IgD-negative memory B cell (primary cell): Measurements from ENCODE around the gene FTCD. TPM values are rescaled to one million over a fixed set of nuclear protein-coding genes. Genes with fewer than 3 reads are reported as not detected.
"Not testable (repeated sequence)": the region's sequence is repeated elsewhere in the genome, so short reads cannot be mapped to it uniquely, and the experiment has no call there.

Source experiments
- H3K27ac Mint-ChIP-seq, 3 donors: one replicate each; pipeline ENCODE4 v1.8.0; 2020 to 2022; ENCODE audit warnings: mild to moderate bottlenecking in 3 of 3, mixed read lengths in 3 of 3, moderate library complexity in 1 of 3
- H3K27me3 Mint-ChIP-seq: one replicate; pipeline ENCODE4 v1.8.0; 2021; ENCODE audit warnings: mixed read lengths
- H3K36me3 Mint-ChIP-seq: one replicate; pipeline ENCODE4 v1.8.0; 2020; ENCODE audit warnings: mild to moderate bottlenecking, mixed read lengths
- H3K4me1 Mint-ChIP-seq, 3 donors: one replicate each; pipeline ENCODE4 v1.8.0; 2020 to 2022; ENCODE audit warnings: mixed read lengths in 3 of 3, mild to moderate bottlenecking in 1 of 3
- H3K4me3 Mint-ChIP-seq, 4 donors: one replicate each; pipeline ENCODE4 v1.8.0; 2020 to 2022; ENCODE audit warnings: mild to moderate bottlenecking in 4 of 4, mixed read lengths in 4 of 4, moderate library complexity in 3 of 4
- H3K9me3 Mint-ChIP-seq, 3 donors: one replicate each; pipeline ENCODE4 v1.8.0; 2020 to 2021; ENCODE audit warnings: mixed read lengths in 3 of 3, mild to moderate bottlenecking in 1 of 3
- polyA plus RNA-seq: library from polyadenylated mRNA; unstranded; fragments of 300-500 nt; fragmentation: Illumina TruSeq; gene quantifications from one replicate; pipeline ENCODE4 v1.2.3, GENCODE V29; 2021

The FTCD gene
- polyA plus RNA-seq, 1 donor from 2014 or later = not detected

- Mint-ChIP-seq H3K27me3 (peaks cover 3% of the 10 kb centered on the region), H3K4me3 (no peak overlapping the region), H3K36me3 (peaks cover 2% of the 10 kb centered on the region), H3K4me1 (peaks cover 0 to 1% (median 0%) of the 10 kb centered on the region in 3 donors), H3K27ac (no peak overlapping the region), H3K9me3 (no peaks in the 10 kb centered on the region)
Measured at GRCh38 chr21:46154155-46154954, 1.0 kb downstream of the FTCD start.

- H3K4me1 Mint-ChIP-seq = peaks cover 0 to 1% (median 0%) of the 10 kb centered on the region in 3 donors
- H3K36me3 Mint-ChIP-seq = peaks cover 2% of the 10 kb centered on the region
- no peaks in the 10 kb centered on the region for H3K9me3 Mint-ChIP-seq
- H3K27ac Mint-ChIP-seq = no peak overlapping the region
- H3K27me3 Mint-ChIP-seq = peaks cover 3% of the 10 kb centered on the region
- no peak overlapping the region for H3K4me3 Mint-ChIP-seq
Measured at GRCh38 chr21:46153247-46154154, 1.9 kb downstream of the FTCD start.

GRCh38 chr21:46152927-46153246 is 2.5 kb downstream of the FTCD start:
- Mint-ChIP-seq H3K4me1 (peaks cover 0 to 1% (median 0%) of the 10 kb centered on the region in 3 donors), H3K4me3 (no peak overlapping the region), H3K36me3 (peaks cover 2% of the 10 kb centered on the region), H3K27me3 (peaks cover 3% of the 10 kb centered on the region), H3K9me3 (no peaks in the 10 kb centered on the region), H3K27ac (no peak overlapping the region)

GRCh38 chr21:46151989-46152926 is 3.1 kb downstream of the FTCD start:
- H3K27me3 Mint-ChIP-seq = peaks cover 3% of the 10 kb centered on the region
- H3K9me3 Mint-ChIP-seq = no peaks in the 10 kb centered on the region
- no peak overlapping the region for H3K27ac Mint-ChIP-seq
- no peaks in the 10 kb centered on the region for H3K36me3 Mint-ChIP-seq
- H3K4me1 Mint-ChIP-seq = peaks cover 0 to 1% (median 0%) of the 10 kb centered on the region in 3 donors
- peak overlapping the region in 1 of 4 donors; percentile 76 for H3K4me3 Mint-ChIP-seq

- Mint-ChIP-seq H3K9me3 (no peaks in the 10 kb centered on the region), H3K4me1 (peaks cover 0 to 1% (median 0%) of the 10 kb centered on the region in 3 donors), H3K27me3 (peaks cover 3% of the 10 kb centered on the region), H3K4me3 (no peak overlapping the region), H3K36me3 (no peaks in the 10 kb centered on the region), H3K27ac (no peak overlapping the region)
Measured at GRCh38 chr21:46151261-46151988, 4.0 kb downstream of the FTCD start.

GRCh38 chr21:46150491-46151121 is 4.8 kb downstream of the FTCD start:
- Mint-ChIP-seq H3K9me3 (no peaks in the 10 kb centered on the region), H3K36me3 (no peaks in the 10 kb centered on the region), H3K27ac (no peak overlapping the region), H3K4me3 (no peak overlapping the region), H3K27me3 (peaks cover 3% of the 10 kb centered on the region), H3K4me1 (no peaks in the 10 kb centered on the region)

- no peak overlapping the region for H3K4me3 Mint-ChIP-seq
- no peaks in the 10 kb centered on the region for H3K4me1 Mint-ChIP-seq
- peaks cover 3% of the 10 kb centered on the region for H3K27me3 Mint-ChIP-seq
- no peaks in the 10 kb centered on the region for H3K36me3 Mint-ChIP-seq
- H3K9me3 Mint-ChIP-seq = no peaks in the 10 kb centered on the region
- H3K27ac Mint-ChIP-seq = no peak overlapping the region
Measured at GRCh38 chr21:46150073-46150472, 5.3 kb downstream of the FTCD start.

- peaks cover 3% of the 10 kb centered on the region for H3K27me3 Mint-ChIP-seq
- H3K27ac Mint-ChIP-seq = no peak overlapping the region
- H3K36me3 Mint-ChIP-seq = no peaks in the 10 kb centered on the region
- no peaks in the 10 kb centered on the region for H3K9me3 Mint-ChIP-seq
- H3K4me3 Mint-ChIP-seq = no peak overlapping the region
- H3K4me1 Mint-ChIP-seq = peaks cover 0 to 2% (median 0%) of the 10 kb centered on the region in 3 donors
Measured at GRCh38 chr21:46149205-46149901, 6.0 kb downstream of the FTCD start.

- Mint-ChIP-seq H3K4me1 (peaks cover 6 to 8% (median 7%) of the 10 kb centered on the region in 3 donors), H3K27ac (no peak overlapping the region), H3K36me3 (no peaks in the 10 kb centered on the region), H3K9me3 (no peaks in the 10 kb centered on the region), H3K27me3 (peaks cover 3% of the 10 kb centered on the region), H3K4me3 (no peak overlapping the region)
Measured at GRCh38 chr21:46148106-46148505, 7.3 kb downstream of the FTCD start.

GRCh38 chr21:46147429-46147828 is 8.0 kb downstream of the FTCD start:
- not testable (repeated sequence) for H3K27me3 Mint-ChIP-seq, H3K36me3 Mint-ChIP-seq, H3K27ac Mint-ChIP-seq, H3K9me3 Mint-ChIP-seq, H3K4me1 Mint-ChIP-seq, H3K4me3 Mint-ChIP-seq

GRCh38 chr21:46146856-46147255 is 8.5 kb downstream of the FTCD start:
- Mint-ChIP-seq H3K4me1 (peaks cover 6 to 9% (median 7%) of the 10 kb centered on the region in 3 donors), H3K4me3 (no peak overlapping the region), H3K27ac (no peak overlapping the region), H3K36me3 (no peaks in the 10 kb centered on the region), H3K27me3 (no peaks in the 10 kb centered on the region), H3K9me3 (no peaks in the 10 kb centered on the region)

- Mint-ChIP-seq H3K27me3 (no peaks in the 10 kb centered on the region), H3K36me3 (no peaks in the 10 kb centered on the region), H3K27ac (no peak overlapping the region), H3K4me1 (peaks cover 6 to 9% (median 7%) of the 10 kb centered on the region in 3 donors), H3K9me3 (no peaks in the 10 kb centered on the region), H3K4me3 (no peak overlapping the region)
Measured at GRCh38 chr21:46145840-46146691, 9.3 kb downstream of the FTCD start.
